GM18502 (cell line): ENCODE data around the gene TMED3.
"Not testable (repeated sequence)": the region's sequence is repeated elsewhere in the genome, so short reads cannot be mapped to it uniquely, and the experiment has no call there.

ENCODE experiments used
- ATAC-seq: cut with Tn5 transposase; IDR thresholded peaks from one replicate; pipeline ENCODE4 v1.9.1; 2021; ENCODE audit warnings: mild to moderate bottlenecking; ENCODE audit not compliant: unreplicated experiment, poor library complexity

Gene TMED3

DNA sequence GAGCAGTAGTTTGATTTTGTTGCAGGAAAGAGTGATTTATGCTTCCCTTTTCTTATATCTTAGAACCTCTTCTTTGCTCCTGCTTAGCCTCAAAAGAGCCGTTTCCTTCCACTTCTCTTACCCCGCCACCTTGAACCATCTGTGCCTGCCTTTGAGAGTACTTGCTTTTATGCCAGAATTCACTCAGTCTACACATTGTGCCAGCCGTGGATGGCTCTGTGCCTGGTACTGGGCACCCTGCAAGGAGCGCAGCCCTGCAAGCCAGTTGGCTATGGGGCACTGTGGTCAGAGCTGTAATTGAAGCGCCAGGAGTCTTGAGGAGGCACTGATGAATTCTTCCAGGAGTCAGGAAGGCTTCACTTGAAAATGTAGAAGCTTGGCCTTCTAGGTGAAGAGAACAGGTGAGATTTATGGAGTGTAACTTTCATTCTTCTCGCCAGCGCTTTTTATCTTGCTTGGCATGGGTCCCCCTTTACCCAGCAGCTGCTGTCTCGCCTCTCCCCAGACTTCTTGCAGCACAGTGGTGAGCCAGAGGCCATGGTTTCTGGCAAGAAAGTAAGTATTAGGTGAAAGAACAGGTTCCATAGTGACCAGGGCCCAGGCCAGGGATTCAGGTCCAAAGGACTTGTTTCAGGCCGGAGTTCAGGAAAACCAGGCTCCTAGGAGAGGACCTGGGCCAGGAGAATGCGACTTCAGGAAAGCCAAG is 4.9 kb downstream of the TMED3 start:
- ATAC-seq: no peak

DNA sequence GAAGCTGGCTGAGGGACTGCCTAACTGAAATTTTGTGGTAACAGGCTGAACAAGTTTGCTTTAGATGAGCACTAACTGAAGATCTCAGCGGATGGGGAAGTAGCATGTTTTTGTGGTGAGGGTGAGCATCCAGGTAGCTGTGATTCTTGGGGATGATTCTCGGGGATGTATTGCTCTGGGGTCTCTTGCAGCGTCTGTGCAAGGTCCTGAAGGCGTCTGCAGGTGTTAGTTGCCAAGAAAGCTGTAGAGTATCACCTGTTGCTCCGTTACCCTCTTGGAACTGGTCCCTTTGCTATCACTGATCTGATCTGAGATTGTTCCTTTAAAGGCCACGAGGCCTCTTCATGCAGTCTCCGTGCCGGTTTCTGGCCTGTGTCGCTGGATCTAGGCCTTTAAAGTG is 6.0 kb downstream of the TMED3 start:
- ATAC-seq: no peak

DNA sequence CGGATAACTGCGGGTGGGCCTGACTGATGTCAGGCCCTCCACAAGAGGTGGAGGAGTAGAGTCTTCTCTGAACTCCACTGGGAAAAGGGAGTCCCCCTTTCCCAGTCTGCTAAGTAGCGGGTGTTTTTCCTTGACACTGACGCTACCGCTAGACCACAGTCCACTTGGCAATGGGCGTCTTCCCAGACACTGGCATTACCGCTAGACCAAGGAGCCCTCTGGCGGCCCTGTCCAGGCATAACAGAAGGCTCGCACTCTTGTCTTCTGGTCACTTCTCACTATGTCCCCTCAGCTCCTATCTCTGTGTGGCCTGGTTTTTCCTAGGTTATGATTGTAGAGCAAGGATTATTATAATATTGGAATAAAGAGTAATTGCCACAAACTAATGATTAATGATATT is 9.1 kb downstream of the TMED3 start:
- ATAC-seq: not testable (repeated sequence)

DNA sequence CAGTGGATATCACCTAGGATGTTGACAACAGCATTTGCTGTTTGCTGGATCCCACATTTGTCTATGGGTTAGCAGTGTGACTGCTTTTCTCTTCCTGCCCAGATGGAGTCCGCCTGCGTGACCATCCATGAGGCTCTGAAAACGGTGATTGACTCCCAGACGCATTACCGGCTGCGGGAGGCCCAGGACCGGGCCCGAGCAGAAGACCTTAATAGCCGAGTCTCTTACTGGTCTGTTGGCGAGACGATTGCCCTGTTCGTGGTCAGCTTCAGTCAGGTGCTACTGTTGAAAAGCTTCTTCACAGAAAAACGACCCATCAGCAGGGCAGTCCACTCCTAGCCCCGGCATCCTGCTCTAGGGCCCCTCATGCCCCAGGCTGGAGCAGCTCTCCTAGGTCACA is 11.0 kb downstream of the TMED3 start:
- ATAC-seq: no peak

DNA sequence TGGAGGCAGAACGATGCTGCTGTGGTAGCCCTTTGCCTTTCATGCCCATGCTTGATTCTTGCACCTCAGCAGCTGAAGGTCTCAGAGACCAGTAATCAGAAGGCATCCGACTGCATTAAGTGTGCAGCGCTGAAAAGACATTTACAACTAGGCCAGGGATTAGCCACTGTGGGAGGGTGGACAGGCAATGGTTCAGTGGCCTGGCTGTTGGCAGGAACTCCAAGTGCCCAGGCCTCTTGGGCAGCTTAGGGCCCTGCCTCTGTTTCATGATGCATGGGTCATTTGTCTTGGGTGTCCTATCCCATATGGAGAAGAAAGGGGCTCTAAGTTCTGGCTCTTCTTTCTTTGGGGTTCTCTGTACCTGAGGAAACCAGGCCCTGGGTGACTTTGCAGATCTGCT is 11.4 kb downstream of the TMED3 start:
- no peak for ATAC-seq

DNA sequence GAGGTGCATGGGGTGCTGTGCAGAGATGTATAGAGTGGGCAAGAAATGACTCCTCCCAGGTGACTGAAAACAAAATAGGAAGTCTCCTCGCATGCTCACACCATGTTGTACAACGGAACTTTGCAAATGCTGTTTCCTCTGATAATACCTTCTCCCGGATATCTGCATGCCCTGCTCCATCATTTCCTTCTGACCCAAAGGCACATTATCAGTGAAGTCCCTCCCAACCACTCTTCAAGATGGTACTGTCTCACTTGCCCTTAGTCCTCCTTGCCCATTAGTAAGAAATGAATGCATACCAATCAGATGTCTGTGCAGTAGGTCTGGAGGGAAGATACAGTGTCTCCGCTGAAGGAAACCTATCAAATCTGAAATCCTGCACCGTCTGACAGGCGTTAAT is 12.0 kb downstream of the TMED3 start:
- ATAC-seq: no peak

DNA sequence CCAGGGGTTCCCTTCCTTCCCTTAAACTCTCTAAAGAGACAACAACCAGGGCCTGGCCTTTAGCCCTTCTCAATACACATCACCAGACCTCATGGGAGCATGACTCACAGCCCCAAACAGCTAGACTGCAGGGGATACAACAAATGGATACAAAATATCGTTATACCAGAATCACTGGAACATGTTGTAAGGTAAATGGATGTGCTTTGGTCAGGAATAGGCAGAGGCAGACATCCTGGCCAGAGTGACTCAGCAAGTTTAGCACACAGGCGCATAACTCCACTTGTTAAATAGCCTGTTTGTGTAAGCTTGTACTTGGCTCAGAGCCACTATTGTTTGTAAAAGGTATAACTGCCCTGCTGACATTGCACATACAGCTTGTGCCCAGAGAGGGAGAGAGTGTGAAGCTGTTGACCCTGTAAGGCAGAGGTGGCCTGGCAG is 18.3 kb downstream of the TMED3 start:
- ATAC-seq: no peak

DNA sequence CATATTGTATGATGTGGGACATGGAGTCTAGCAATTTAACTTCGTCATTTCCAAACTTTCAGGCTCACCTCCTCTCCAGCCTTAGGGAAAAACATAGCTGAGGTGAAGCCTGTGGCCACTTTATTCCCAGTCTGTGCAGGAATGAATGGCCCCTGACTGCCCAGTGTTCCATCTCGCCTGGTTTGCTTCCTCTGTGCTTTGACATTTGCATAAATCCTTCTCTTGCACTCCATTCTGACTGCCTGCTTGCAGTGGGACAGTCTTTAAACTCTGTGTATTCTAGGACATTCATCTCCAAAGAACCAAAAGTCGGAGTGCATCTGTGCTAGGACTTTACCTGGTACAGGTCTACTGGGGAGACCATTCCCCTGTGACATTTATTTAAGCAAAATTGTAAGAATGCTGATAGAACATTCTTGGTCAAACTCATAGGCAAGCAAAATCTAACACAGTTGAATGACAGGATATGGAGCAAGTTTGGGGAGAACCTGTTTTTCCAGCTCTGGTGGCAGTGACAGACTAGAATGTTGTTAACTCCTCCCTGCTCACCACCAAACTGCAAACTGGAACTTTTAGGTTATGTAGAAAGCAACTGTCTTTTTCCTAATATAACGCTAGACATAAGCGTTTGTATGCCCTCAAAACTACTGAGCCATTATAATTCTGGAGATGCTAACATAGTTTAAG is 22.1 kb downstream of the TMED3 start:
- no peak for ATAC-seq

DNA sequence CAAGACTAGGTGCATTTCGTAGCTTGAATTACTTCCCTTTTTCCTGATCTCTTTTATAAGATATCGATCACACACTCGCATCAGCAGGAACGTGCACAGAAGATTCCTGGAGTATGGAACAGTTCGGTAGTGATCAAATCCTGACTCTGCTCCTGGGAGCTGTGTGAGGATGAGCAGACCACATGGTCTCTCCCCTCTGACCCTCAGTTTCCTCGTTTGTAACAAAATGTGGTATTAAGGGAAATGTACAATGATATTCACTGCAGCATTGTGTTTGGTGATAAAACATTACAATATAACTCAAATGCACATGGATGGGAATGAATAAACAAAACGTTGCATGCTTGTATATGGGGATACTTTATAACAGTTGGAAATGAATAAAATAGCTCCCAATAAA is 26.7 kb downstream of the TMED3 start:
- ATAC-seq: no peak

DNA sequence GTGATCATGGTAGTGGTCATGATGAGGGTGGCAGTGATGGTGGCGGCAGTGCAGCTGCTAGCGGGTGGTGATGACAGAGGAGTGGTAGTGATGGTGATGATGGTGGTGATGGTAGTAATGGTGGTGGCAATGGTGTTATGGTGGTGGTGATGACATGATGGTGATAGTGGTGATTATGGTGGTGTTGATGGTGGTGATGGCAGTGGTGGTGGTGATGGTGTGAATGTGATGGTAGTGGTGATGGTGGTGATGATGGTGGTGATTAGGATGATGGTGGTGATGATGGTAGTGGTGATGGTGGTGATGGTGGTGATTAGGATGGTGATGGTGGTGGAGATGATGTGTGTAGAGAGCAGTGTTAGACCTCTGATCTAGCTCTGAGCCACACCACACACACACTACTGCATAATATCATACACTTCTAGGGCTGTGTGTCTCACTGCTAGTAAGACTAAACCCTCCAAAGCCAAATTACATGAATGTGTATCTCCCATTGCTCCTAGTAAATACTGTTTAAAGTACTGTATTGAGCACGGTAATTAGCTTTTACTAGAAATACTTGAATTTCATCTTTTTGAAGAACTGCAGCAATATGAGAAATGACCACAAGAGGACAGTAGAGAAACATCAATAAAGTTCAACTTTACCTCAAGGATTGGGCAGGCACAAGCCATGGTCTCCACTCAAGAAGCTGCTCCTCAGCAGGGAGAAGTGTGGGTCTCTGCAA is 28.8 kb downstream of the TMED3 start:
- no peak for ATAC-seq

DNA sequence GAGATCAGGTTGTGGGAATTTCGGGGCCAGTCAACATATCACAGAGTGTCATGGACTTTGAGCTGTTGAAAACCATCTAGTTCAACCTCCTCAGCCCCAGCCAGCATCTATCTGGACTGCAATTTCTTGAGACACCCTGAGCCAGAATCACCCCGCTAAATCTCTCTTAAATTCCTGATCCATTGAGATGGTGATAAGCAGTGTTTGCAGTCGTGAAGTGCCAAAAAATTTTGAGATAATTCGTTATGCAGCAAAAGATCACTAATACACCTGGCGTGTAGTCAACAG is 29.3 kb downstream of the TMED3 start:
- ATAC-seq: no peak

DNA sequence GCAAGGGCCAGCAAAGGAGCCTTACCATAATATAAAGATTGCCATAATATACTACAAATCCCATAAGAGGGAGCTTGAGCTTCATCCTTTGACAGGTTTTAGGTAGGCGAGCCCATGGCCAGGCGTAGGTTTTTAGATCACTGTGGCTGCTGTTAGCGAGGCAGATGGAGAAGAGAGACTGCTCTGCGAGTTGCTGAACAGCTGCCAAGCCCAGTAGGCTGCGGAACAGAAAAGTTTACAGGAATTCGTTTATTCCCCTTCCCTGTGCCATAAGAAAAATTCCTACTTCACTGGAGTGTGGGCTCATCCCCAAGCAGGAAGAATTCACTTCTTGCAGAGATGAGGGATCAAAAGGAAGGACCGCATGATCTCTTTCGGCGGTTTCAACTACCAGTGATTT is 30.5 kb downstream of the TMED3 start:
- no peak for ATAC-seq

DNA sequence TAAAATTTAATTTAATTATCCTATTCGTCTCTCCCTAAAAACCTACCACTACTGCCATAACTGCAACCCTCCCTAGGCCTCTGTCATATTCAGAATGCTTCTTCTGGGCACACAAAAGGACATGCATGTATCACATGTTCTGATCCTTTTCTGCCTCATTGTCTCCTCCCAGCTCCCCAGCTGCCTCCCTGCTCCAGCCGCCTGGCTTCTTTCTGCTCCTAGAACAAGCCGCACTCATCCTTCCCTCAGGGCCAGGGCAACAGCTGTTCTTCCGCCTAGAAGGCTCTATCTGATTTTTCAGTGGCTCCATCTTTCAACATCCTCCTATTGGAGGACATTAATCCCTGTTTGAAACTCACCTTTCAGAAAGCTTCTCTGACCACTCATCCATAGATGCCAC is 38.6 kb downstream of the TMED3 start:
- ATAC-seq: no peak

DNA sequence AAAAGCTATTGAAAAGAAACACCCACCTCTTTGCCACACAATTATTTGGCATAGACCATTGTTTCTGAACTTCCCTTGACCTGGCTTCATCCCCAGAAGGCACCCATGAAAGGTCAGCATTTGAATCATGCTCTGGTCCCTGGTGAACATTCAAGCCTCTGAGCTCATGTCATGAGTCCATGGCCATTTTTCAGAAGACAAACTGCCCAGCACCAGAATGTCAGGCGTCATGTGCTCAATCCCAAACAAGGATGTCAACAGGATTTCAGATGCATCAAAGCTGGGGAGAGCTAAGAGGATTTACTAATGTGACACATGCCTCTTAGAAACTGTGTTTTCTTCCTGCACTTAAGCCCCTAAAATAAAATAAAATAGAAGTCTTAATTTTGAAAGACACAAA is 41.3 kb downstream of the TMED3 start:
- no peak for ATAC-seq

DNA sequence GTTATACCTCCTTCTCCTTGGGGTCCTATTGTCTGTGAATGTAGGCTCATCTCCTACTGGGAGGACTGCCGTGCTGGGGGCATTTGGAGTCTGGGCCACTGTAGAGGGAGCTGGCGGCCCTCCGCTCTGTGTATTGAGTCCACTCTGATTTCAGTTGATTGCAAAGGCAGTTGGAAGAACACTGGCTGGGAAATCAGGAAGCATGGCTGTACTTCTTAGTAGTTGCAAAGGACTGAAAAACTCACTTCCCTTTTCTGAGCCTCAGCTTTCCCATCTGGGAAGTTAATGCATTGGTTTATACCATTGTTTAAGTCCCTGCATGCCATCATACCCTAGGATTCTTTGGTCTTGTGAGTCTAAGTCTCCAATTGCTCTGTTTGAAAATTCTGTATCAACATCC is 46.7 kb downstream of the TMED3 start:
- no peak for ATAC-seq

DNA sequence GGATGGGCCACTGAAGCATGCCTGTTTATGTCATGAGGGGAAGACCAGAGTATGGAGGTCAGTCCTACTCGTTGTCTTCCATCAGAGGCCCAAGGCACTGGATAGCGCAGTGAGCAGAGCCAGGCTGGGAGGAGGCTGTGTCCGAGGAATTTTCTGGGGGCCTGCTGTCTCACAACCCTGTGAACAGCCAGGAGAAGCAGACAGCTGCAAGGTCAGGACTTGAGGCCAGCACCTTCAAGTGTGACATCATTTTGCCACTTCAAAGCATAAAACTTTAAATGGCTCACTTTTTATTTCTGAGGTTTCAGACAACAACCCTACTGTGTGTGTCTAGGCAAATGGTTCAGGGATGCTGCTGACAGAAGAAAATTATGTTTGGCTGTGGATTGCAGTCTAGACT is 47.2 kb downstream of the TMED3 start:
- ATAC-seq: no peak

DNA sequence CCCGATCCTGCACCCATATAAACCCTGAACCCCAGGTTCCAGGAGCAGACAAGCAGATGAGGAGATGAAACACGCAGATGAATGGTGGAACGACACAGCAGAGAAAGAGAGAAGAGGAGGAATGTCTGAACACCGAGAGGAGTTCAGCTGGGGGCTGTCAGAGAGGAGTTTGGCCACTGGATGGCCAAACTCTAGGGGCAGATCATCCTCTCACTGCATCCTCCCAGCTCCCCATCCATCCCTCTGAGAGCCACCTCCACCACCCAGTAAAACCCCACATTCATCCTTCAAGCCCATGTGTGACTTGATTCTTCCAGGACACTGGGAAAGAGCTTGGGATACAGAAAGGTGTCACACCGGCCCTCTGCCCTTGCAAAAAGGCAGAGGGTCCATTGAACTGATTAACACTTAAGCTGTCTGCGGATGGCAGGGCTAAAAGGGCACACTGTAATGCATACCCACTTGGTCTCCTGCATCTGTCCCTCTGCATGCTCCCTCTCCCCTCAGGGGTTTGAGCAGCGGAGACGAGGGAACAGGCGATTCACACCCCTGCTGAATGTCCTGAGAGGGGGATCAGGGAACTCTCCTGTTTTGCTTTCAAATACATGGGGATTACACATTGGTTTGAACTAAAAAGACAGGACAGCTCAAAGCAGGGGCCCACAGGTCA is 53.8 kb downstream of the TMED3 start:
- no peak for ATAC-seq

DNA sequence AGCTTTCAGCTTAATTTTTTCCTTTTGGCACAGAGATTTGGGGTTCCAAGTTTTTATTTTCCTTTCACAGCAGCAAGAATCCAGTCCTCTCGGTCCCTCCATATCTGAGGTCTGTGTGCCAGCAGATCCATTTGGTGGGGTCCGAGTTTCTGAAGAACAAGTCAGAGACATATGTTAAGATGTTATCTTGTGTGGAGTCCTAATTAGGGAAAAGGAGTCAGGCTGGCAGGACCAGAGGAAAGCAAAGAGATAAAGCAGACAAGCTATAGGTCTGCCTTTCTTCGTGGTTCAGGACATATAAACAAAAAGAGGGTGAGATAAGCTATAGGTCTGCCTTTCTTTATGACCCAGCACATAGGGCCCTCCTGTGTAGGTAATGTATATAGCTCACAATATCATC is 54.9 kb downstream of the TMED3 start:
- no peak for ATAC-seq

DNA sequence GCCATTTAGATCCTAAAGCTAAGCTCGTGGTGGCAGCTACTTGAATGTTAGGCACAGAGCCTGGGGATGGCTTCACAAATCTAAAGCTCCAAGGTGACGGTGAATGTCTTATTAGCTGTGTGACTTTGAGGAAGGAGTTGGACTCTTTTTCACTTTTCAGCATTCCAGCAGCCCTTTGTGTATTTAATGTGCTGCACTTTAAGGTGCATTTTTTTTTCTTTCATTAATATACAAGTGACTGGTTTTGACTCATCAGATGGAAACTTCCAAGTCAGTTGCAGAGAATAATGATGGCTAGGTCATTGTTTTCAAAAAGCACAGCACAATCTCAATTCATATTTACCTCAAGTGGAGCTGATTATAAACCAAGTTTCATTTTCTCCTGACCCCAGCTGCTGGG is 55.8 kb downstream of the TMED3 start:
- ATAC-seq: no peak

DNA sequence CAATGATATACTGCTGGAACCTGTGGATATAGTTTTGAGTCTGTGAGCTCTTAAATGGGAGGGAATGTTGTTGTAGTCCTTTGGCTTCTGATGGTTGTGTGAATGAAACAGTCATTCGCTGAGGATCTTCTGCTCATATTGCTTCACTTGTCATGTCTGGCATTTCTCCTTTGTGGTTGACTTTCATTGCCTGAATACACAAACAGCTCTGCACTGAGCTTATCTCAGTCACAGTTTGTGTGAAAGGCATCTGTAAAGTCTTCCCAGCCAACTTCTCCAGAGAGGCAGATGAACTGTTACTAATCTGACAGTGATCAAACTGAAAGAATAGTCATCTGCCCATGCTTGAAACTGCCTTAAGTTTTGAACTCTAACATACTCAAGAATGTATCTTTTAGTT is 59.8 kb downstream of the TMED3 start:
- no peak for ATAC-seq

DNA sequence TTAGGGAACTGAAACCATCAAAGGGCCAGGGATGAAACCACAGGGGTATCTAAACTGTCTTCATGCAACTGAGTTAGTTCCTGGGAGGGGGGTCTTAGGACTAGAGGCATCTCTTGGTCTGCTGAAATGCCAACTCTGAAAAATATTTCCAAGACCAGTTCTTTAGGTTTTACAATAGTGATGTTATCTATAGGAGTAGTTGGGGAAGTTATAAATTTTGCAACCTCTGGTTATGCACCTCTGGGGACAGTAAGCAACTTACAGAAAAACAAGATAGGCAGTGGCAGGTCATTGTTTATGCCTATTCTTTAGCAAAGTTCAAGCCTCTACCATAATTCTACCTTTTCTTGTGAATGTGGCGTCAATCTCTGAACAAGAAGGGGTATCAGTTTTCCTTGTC is 60.7 kb downstream of the TMED3 start:
- ATAC-seq: no peak
